ENCODE results near the gene RNASEH1. TPM values are rescaled to one million over a fixed set of nuclear protein-coding genes. Genes with fewer than 3 reads are reported as not detected.

RNASEH1 gene
- total and polyA plus RNA-seq, 2 of the 8 experiments (the other 6 are each of a cell fraction or from before 2014, with no cell fraction given) = 11.7 to 42.7 TPM

GRCh38 chr2:3520591-3520990 is 37.5 kb downstream of the RNASEH1 start:
- H3K4me2 ChIP-seq (ENCODE audit: insufficient read depth in 1 of 2, low read depth in 2 of 2, low read length in 2 of 2) = peak overlapping the region; percentile 50 to 72
- 91% methylated on average over 6 of the region's 6 CpGs; no CpG with 5 or more reads in 1 of the 2 experiments for WGBS, 2 experiments (ENCODE audit: extremely low coverage in 1 of 2, insufficient coverage in 1 of 2, insufficient read length in 1 of 2, insufficient replicate concordance in 2 of 2, low coverage in 1 of 2, low lambda C conversion rate in 2 of 2, missing lambda C conversion rate in 1 of 2)
- no peak overlapping the region for H4K8ac ChIP-seq (ENCODE audit: extremely low read depth, insufficient read depth, low read length)
- ChIA-PET POLR2A (ENCODE audit: partially characterized antibody) (interaction anchor here (1.1 to 3.2 kb wide), 4 partner anchors 11 to 37 kb away, joined by 3 to 17 read pairs (median 6); partner anchors contain the start of gene RNASEH1), CTCF (ENCODE audit: partially characterized antibody) (interaction anchor here (0.5 to 1.5 kb wide), 2 partner anchors 32 to 57 kb away, joined by 3 to 6 read pairs; no protein-coding TSS in a partner anchor)
- H2BK12ac ChIP-seq (ENCODE audit: low read depth, low read length) = no peak overlapping the region; the same call in 1 of the 2 replicates
- no peak overlapping the region for H4K91ac ChIP-seq (replicated peaks; ENCODE audit: insufficient read length, low read length)
- no peak overlapping the region for H3K4ac ChIP-seq (replicated peaks; ENCODE audit: insufficient read length, low read depth, low read length)
- no peak overlapping the region for H2BK120ac ChIP-seq (replicated peaks; ENCODE audit: low read depth, low read length)
- peaks cover 0 to 3% (median 1%) of the 10 kb centered on the region in 4 experiments; a peak in 3 of 7 replicates for H3K4me1 ChIP-seq (replicated peaks in 1 of 4; ENCODE audit: control insufficient read depth in 3 of 4, insufficient read depth in 4 of 4, low read length in 3 of 4)
- FAIRE-seq (no peak), DNase-seq (ENCODE audit: low read depth in 1 of 2, low spot score in 2 of 2) (no peak)
- no peak overlapping the region for H3K27ac ChIP-seq (ENCODE audit: low read depth, low read length)
- no peaks in the 10 kb centered on the region for H3K9me3 ChIP-seq (ENCODE audit: insufficient read depth in 2 of 2, low read depth in 1 of 2, low read length in 1 of 2)
- no peak overlapping the region for H3K14ac ChIP-seq (ENCODE audit: insufficient read length)
- no peak overlapping the region for H4K5ac ChIP-seq (ENCODE audit: insufficient read length, low read depth, low read length)
- H3K36me3 ChIP-seq (ENCODE audit: control insufficient read depth in 2 of 4, insufficient read depth in 4 of 4, low read length in 3 of 4) = peaks cover 0 to 4% (median 0%) of the 10 kb centered on the region in 4 experiments; a peak in 1 of 8 replicates
- H2AFZ ChIP-seq (ENCODE audit: low read length) = no peak overlapping the region
- no peaks in the 10 kb centered on the region for H4K20me1 ChIP-seq (replicated peaks in 1 of 2; ENCODE audit: control insufficient read depth in 1 of 2, insufficient read depth in 2 of 2, low read length in 2 of 2)
- H3K4me3 ChIP-seq (ENCODE audit: extremely low read depth in 1 of 4, insufficient read depth in 2 of 4, low read depth in 3 of 4, low read length in 4 of 4) = peak overlapping the region in 1 of 4 experiments; percentile 60; a peak in 3 of 8 replicates
- no peak overlapping the region for H2BK20ac ChIP-seq (ENCODE audit: low read length)
- H3K9ac ChIP-seq (replicated peaks in 1 of 4; ENCODE audit: extremely low read depth in 1 of 4, low read depth in 3 of 4, low read length in 3 of 4) = no peak overlapping the region
- no peak overlapping the region for H3K56ac ChIP-seq (replicated peaks; ENCODE audit: insufficient read length, low read depth, low read length)
- H3K23me2 ChIP-seq (ENCODE audit: low read depth, low read length) = peaks cover 9% of the 10 kb centered on the region
- H3K79me2 ChIP-seq (ENCODE audit: control insufficient read depth in 1 of 2, insufficient read depth in 2 of 2, low read length in 2 of 2) = peaks cover 0 to 11% of the 10 kb centered on the region in 2 experiments; a peak in 1 of 4 replicates
- H3K79me1 ChIP-seq (ENCODE audit: low read depth, low read length) = no peaks in the 10 kb centered on the region; the same call in 1 of the 2 replicates
- H3K18ac ChIP-seq (ENCODE audit: extremely low read depth, low read length) = no peak overlapping the region
- H2BK5ac ChIP-seq (ENCODE audit: low read depth, low read length) = no peak overlapping the region
- H3K23ac ChIP-seq (ENCODE audit: insufficient read length) = no peak overlapping the region
- H3K27me3 ChIP-seq (replicated peaks in 1 of 4; ENCODE audit: control insufficient read depth in 3 of 4, extremely low read depth in 1 of 4, insufficient read depth in 3 of 4, low read length in 3 of 4) = no peaks in the 10 kb centered on the region
- H2BK15ac ChIP-seq (ENCODE audit: low read length) = no peak overlapping the region
- H2AK5ac ChIP-seq (ENCODE audit: low read depth, low read length) = 0 out of 2 replicates have a peak overlapping the region, but pooled peaks have one; percentile 53
- TF ChIP-seq CTBP2 (IDR thresholded peaks at IDR 0.05; ENCODE audit: borderline replicate concordance, insufficient read depth, insufficient read length, low read length) = no peak
- no peak for TF ChIP-seq CREB1 (IDR thresholded peaks at IDR 0.05)
- TF ChIP-seq TAF7 (optimal IDR thresholded peaks at IDR 0.05; ENCODE audit: borderline replicate concordance, low read depth, low read length) = no peak
- TF ChIP-seq SP2 (IDR thresholded peaks at IDR 0.05; ENCODE audit: low read length) = no peak
- no peak for TF ChIP-seq SIRT6 (IDR thresholded peaks at IDR 0.05; ENCODE audit: low read length)
- no peak for TF ChIP-seq FOSL1 (IDR thresholded peaks at IDR 0.05; ENCODE audit: insufficient read depth, low read depth, low read length)
- TF ChIP-seq NRF1 (IDR thresholded peaks at IDR 0.05; ENCODE audit: low read depth, low read length) = no peak
- TF ChIP-seq RAD21 (IDR thresholded peaks at IDR 0.05 in 1 of 2, conservative IDR thresholded peaks at IDR 0.05 in 1 of 2; ENCODE audit: low read depth in 2 of 2, low read length in 2 of 2) = no peak
- TF ChIP-seq GABPA (IDR thresholded peaks at IDR 0.05; ENCODE audit: borderline replicate concordance, insufficient read depth, low read length) = no peak
- TF ChIP-seq TCF12 (IDR thresholded peaks at IDR 0.05; ENCODE audit: low read depth, low read length) = no peak
- no peak for TF ChIP-seq BRCA1 (IDR thresholded peaks at IDR 0.05; ENCODE audit: low read depth, low read length)
- TF ChIP-seq SUZ12 (IDR thresholded peaks at IDR 0.05; ENCODE audit: low read length) = no peak
- no peak for TF ChIP-seq POLR2A (IDR thresholded peaks at IDR 0.05; ENCODE audit: control extremely low read depth in 1 of 2, low read depth in 2 of 2, low read length in 2 of 2)
- TF ChIP-seq MAFK (IDR thresholded peaks at IDR 0.05; ENCODE audit: low read depth, low read length) = no peak
- no peak for TF ChIP-seq TEAD4 (IDR thresholded peaks at IDR 0.05; ENCODE audit: low read depth, low read length)

Data from H1 (cell line).